Limb (tissue), 2 donors: Measurements from ENCODE around the gene HRH1.
"Not testable (repeated sequence)": the region's sequence is repeated elsewhere in the genome, so short reads cannot be mapped to it uniquely, and the experiment has no call there.

Experiments used
- DNase-seq, 2 donors: peaks; one replicate each; pipeline ENCODE4 v3.0.0-alpha.2; 2016; ENCODE audit errors: extremely low spot score in 2 of 2

The HRH1 gene

GRCh38 chr3:11201251-11202019 lies 47.1 kb downstream of the HRH1 start:
- DNase-seq, result no peak

DNA sequence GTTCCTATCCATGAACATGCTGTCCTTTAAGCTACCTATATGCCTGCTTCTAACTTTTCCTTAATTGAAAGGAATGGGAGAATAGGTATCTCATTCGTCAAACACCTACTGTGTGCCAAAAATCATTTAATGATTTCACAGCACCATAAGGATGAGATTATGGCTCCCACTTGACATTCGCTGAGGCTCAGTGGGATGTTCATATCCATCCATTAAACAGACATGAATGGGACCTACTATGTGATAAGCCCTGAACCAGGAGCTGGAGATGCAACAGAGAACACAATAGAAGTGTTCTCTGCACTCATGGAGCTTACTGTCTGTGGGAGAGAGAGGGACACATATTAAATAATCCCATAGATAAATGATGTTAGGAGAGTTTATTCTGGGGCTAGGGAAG lies 49.7 kb downstream of the HRH1 start:
- DNase-seq, result no peak

GRCh38 chr3:11204697-11205348 lies 50.5 kb downstream of the HRH1 start:
- DNase-seq, result peak in 1 of 2 donors; percentile 50

GRCh38 chr3:11205881-11206280 lies 51.6 kb downstream of the HRH1 start:
- DNase-seq, result not testable (repeated sequence)

DNA sequence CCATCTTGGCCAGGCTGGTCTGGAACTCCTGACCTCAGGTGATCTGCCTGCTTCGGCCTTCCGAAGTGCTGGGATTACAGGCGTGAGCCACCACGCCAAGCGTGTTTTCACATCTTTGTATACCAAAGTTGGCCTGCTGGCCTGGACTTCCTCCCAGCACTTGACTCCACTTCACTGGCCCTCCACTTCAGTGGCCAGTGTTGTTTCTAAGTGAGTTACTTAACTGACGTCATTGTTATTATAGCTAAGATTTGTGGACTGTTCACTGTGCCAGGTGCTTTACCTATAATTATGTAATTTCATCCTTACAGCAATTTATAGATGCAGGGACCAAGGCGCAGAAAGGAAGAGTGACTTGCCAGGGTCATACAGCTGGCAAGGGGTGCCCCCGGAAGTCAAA lies 52.0 kb downstream of the HRH1 start:
- no peak for DNase-seq

DNA sequence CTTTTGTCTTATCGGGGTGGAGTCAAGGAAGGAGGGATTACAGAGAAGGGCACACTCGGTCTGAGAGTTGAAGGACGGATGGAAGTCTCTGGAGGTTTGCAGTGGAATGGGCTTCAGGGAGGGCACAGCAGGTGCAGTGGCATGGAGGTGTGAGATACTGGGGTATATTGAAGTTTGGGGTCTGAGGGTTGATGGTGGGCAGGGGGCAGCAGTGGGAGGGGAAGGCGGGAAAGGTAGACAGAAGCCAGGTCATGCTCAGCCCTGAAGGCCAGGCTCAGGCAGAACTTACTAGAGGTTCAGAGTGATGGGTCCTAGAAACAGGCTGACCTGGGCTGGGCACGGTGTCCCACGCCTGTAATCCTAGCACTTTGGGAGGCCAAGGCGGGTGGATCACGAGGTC lies 52.7 kb downstream of the HRH1 start:
- no peak for DNase-seq

GRCh38 chr3:11211531-11212298 lies 57.4 kb downstream of the HRH1 start:
- no peak for DNase-seq

- no peak for DNase-seq
Measured at GRCh38 chr3:11212299-11212608, 58.0 kb downstream of the HRH1 start.

- no peak for DNase-seq
Measured at GRCh38 chr3:11212784-11213183, 58.5 kb downstream of the HRH1 start.

GRCh38 chr3:11213810-11214450 lies 59.6 kb downstream of the HRH1 start:
- DNase-seq, result no peak

DNA sequence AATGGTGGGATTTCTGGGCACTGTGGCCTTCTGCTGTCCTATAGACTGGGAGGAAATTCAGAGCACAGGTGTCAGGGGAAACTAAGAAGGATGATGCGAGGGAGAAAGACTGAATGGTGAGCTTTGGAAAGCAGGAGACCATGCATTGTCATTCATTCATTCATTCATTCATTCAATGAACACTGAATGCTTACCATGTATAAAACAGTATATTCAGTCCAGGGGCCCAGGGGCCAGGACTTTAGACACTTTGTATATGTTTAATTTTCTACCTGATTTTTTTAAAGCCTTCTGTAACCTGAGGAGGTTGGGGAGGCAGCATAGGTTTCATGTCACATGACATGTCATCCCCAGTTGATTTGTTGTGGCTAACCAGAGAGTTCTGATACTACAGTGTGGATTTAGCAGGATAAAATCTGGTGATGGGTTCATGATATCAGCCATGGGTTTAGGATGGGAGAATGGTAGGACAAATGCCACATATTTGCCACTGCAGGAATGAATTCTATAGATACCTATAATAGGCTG lies 60.2 kb downstream of the HRH1 start:
- DNase-seq, result no peak

DNA sequence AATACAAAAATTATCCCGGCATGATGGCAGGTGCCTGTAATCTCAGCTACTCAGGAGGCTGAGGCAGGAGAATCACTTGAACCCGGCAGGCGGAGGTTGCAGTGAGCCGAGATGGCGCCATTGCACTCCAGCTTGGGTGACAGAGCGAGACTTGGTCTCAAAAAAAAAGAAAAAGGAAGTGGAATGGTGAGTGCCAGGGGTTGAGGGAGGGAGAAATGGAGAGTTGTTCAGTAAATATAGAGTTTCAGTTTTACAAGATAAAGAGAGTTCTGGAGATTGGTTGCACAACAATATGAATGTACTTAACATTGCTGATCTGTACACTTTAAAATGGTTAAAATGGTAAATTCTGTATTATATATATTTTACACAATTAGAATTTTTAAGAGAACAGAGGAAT lies 63.1 kb downstream of the HRH1 start:
- DNase-seq, result not testable (repeated sequence)

DNA sequence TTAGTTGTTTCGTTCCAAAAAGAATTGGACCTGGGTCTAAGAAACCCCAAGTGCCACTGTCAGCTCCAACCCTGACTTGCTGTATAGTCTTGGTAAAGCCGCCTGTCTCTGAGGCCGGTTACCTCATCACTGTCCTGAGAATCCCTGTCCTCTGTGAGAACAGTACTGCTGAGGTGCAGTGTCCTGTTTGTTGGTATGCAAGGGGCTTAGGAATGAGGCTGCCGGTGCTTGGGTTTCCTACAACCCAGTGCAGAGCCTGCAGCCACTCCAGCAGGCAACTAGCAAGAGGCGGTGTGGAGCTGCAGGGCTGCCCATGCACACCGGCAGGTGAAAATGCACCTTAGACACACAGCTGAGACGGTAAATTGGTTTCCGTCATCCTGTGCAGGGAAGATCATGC lies 65.9 kb downstream of the HRH1 start:
- no peak for DNase-seq

DNA sequence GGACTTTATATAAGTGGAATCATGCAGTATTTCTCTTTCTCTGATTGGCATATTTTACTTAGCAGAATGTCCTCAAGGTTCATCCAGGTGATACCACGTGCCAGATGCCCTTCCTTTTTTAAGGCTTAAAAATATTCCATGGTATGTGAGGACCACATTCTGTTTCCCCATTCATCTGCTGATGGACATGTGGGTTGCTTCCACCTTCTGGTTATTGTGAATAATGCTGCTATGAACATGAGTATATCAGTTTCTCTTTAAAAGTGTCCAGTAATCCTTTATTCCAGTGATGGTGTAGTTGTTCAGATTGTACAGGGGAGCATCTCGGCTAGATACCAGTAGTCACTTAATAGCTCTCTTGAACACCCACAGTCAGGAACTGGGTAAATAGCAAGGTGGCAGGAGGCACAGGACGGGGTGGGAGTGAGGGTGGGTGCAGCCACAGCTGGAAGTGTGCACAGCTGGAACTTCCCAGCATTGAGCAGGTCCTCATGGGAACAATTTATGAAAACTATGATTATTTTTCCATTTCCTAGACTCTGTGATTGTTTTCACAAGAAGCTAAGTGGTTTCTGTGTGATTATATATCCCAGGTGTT lies 67.6 kb downstream of the HRH1 start:
- DNase-seq, result no peak

GRCh38 chr3:11224010-11224409 lies 69.7 kb downstream of the HRH1 start:
- DNase-seq, result no peak

DNA sequence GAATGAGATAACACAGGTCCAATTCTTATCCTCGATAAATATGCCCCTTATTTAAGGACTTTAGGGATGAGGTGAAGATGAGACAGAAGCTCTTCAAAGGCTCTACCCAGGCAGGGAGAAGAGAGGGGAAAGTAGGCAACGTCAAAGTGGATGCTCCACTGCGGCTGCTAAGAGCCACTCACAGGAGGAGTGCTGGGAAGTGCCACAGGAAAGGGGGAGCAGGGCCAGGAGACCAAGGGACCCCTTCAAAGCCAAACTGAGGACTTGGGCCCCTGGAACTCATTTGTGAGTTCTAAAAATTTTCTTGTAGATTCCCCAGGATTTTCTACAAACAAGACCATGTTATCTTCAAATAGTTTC lies 70.6 kb downstream of the HRH1 start:
- DNase-seq, result no peak

- DNase-seq, result no peak
Measured at GRCh38 chr3:11226042-11226370, 71.7 kb downstream of the HRH1 start.

DNA sequence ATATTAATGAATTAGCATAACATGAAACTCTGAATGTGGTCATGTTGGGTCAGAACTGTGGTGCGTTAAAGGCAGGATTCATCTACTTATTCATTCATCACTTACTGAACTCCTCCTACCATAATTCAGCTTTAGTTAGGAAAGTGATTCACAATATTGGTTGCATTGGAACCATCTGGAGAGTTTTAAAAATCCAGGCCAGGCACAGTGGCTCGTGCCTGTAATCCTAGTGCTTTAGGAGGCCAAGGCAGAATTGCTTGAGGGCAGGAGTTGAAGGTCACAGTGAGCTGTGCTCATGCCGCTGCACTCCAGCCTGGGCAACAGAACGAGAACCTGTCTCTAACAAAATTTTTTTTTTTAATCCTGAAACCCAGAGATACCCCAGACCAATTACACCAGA lies 73.7 kb downstream of the HRH1 start:
- DNase-seq, result no peak

- DNase-seq, result no peak
Measured at GRCh38 chr3:11230125-11230524, 75.8 kb downstream of the HRH1 start.

GRCh38 chr3:11230832-11231231 lies 76.5 kb downstream of the HRH1 start:
- DNase-seq, result no peak

GRCh38 chr3:11235385-11235784 lies 81.1 kb downstream of the HRH1 start:
- no peak for DNase-seq
